Mucosa of rectum (tissue), 2 donors: ENCODE measurements around the gene E2F2.

ENCODE experiments used
- H3K27ac ChIP-seq, 2 donors: one replicate each; pipeline ENCODE4 v1.7.0; 2013; ENCODE audit warnings: inconsistent platforms in 2 of 2, low read depth in 2 of 2, low read length in 2 of 2
- H3K27me3 ChIP-seq, 2 donors: one replicate each; pipeline ENCODE4 v1.7.0; 2013; ENCODE audit warnings: low read length in 2 of 2; ENCODE audit not compliant: control insufficient read depth in 2 of 2, insufficient read depth in 2 of 2
- H3K36me3 ChIP-seq, 2 donors: one replicate each; pipeline ENCODE4 v1.7.0; 2013; ENCODE audit warnings: low read length in 2 of 2; ENCODE audit not compliant: control insufficient read depth in 2 of 2, insufficient read depth in 2 of 2
- H3K4me1 ChIP-seq, 2 donors: one replicate each; pipeline ENCODE4 v1.7.0; 2013; ENCODE audit warnings: low read length in 2 of 2, mild to moderate bottlenecking in 1 of 2; ENCODE audit not compliant: control insufficient read depth in 2 of 2, insufficient read depth in 2 of 2
- H3K4me3 ChIP-seq, 2 donors: one replicate each; pipeline ENCODE4 v1.7.0; 2013; ENCODE audit warnings: low read length in 2 of 2
- H3K9ac ChIP-seq, 2 donors: one replicate each; pipeline ENCODE4 v1.7.0; 2013; ENCODE audit warnings: low read length in 2 of 2, low read depth in 1 of 2, mild to moderate bottlenecking in 1 of 2
- H3K9me3 ChIP-seq, 2 donors: one replicate each; pipeline ENCODE4 v1.7.0; 2013; ENCODE audit warnings: low read length in 2 of 2; ENCODE audit not compliant: control insufficient read depth in 2 of 2
- donor health status: healthy.
- donor health status: Normal muscosa, but diverticular disease.

Gene E2F2

DNA sequence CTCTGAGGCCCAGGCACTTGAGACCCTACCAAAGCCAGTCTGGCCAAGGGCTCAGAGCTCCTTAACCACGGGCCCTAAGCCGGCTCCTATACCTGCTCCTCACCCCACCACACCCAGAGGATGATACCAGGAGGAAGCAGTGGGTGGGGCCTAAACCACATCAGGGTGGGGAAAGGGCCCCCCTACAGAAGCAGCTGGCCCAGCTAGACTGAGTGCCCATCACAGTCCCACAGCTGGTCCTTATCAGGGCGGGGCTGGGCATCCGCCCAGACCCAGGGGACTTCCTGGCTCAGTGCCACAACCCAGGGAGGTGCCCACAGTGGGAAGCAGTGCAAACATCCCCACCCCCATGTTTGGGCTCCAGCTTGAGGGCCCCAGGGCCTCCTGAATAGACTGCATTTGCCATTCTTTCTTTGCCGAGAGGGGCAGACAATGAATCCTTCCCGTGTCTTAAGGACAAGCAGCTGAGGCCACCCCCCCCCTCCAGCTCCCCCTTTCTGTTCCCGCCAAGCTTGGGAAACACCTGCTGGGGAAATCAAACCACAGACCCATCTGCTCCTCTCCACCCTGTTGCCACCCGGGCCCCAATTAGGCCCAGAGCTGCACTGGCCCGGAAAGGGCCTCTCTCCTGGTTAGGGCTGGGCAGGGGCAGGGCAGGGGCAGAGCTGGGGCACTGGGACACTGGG is 6.2 kb downstream of the E2F2 start:
- Histone ChIP-seq H3K27me3 (no peaks in the 10 kb centered on the region), H3K4me3 (peak overlapping the region in 1 of 2 donors; percentile 56), H3K36me3 (peaks cover 0 to 8% of the 10 kb centered on the region in 2 donors), H3K27ac (peak overlapping the region; percentile 97), H3K4me1 (peaks cover 59 to 64% of the 10 kb centered on the region in 2 donors), H3K9ac (peak overlapping the region; percentile 51 to 79), H3K9me3 (no peaks in the 10 kb centered on the region)

DNA sequence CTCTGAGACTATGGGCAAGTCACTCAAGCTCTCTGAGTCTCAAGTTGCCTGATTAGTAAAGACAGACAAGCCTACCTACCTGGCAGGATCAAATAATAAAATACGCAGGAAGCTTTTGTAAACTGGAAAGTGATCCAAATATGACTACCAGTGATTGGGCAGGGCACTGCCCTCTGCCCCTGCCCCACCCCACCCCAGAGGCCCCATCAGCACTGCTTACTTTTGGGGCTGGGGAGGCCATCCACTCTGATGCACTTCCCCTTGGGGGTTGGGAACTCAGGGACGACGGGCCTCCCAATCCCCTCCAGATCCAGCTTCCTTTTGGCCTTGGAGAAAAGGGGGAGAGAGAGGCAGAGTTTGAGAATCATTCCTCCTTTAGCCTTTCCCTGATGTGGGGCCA is 6.9 kb downstream of the E2F2 start:
- H3K36me3 ChIP-seq: peaks cover 0 to 8% of the 10 kb centered on the region in 2 donors
- H3K27ac ChIP-seq: peak overlapping the region; percentile 97
- peaks cover 52 to 58% of the 10 kb centered on the region in 2 donors for H3K4me1 ChIP-seq
- H3K9ac ChIP-seq: peak overlapping the region; percentile 56 to 75
- no peaks in the 10 kb centered on the region for H3K27me3 ChIP-seq
- peak overlapping the region in 1 of 2 donors; percentile 56 for H3K4me3 ChIP-seq
- H3K9me3 ChIP-seq: no peaks in the 10 kb centered on the region

DNA sequence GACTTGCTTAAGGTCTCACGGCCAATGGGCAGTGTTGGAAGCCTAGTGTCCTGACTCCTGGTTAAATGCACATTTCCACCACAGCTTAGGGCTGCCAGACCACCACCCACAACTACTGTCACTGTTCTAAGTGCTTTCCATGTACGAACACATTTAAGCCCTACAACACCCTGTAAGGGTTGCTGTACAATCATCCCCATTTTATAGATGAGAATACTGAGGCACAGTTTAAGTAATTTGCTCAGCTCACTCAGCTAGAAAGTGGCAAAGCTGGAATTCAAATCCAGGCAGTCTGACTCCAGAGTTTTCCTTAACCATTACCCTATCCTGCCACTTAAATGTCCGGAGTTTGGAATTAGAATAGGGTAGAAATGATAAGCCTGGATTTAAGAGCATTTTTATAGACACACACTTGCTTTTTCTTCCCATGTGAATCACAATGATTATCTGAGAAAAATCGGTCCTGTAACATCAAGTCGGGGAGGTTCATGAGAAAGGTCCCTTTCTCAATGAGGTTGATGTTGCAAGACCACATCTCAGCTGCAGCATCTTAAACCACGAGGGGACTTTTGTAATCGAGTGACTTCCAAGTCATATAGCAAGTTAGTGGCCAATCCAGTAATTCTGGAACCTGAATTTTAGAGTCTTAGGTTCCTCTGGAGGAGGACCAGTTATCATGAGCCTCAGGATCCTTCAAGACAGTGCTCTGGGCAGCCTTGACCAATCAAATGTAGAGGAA is 8.6 kb downstream of the E2F2 start:
- no peaks in the 10 kb centered on the region for H3K9me3 ChIP-seq
- H3K27me3 ChIP-seq: no peaks in the 10 kb centered on the region
- H3K36me3 ChIP-seq: peaks cover 5 to 16% of the 10 kb centered on the region in 2 donors
- no peak overlapping the region for H3K4me3 ChIP-seq
- H3K4me1 ChIP-seq: peaks cover 36 to 40% of the 10 kb centered on the region in 2 donors
- no peak overlapping the region for H3K27ac ChIP-seq
- H3K9ac ChIP-seq: no peak overlapping the region

DNA sequence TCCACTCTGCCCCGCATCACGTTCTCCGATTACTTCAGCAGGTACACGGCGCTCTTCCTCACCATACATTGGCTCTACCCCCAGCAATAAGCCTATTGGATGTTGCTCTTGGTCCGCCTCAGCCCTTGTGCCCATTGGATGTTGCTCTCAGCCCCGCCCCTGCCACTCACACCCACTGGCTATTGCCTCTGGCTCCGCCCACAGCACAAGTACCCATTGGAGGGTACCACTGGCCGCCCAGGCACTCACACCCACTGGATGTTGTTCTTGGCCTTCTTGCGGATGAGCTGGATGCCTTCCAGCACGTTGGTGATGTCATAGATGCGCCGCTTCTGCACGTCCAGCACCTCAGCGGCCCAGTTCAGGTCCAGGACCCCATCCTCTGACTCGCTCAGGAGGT is 9.4 kb downstream of the E2F2 start:
- H3K27ac ChIP-seq: no peak overlapping the region
- H3K36me3 ChIP-seq: peaks cover 5 to 19% of the 10 kb centered on the region in 2 donors
- H3K4me3 ChIP-seq: no peak overlapping the region
- H3K4me1 ChIP-seq: peaks cover 28 to 32% of the 10 kb centered on the region in 2 donors
- no peaks in the 10 kb centered on the region for H3K27me3 ChIP-seq
- no peak overlapping the region for H3K9ac ChIP-seq
- no peaks in the 10 kb centered on the region for H3K9me3 ChIP-seq

DNA sequence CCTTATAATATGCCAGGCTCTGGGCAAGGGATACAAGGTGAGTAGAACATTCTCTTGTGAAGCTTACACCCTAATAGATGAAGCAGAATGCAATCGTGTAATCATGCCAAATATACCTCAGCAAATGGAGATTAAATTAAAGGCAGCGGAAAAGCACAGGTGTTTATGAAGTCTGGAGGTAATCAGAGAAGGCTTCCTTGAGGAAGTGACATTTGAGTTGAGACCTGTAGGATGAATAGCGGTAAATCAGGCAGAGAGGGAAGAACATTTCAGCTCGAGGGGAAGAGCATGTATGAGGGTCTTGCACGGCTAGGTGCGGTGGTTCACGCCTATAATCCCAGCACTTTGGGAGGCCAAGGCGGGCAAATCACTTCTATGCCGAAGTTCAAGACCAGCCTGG is 13.5 kb downstream of the E2F2 start:
- Histone ChIP-seq H3K36me3 (peaks cover 15 to 36% of the 10 kb centered on the region in 2 donors), H3K27ac (no peak overlapping the region), H3K9ac (no peak overlapping the region), H3K9me3 (no peaks in the 10 kb centered on the region), H3K4me1 (peaks cover 0 to under 1% of the 10 kb centered on the region in 2 donors), H3K4me3 (no peak overlapping the region), H3K27me3 (no peaks in the 10 kb centered on the region)

DNA sequence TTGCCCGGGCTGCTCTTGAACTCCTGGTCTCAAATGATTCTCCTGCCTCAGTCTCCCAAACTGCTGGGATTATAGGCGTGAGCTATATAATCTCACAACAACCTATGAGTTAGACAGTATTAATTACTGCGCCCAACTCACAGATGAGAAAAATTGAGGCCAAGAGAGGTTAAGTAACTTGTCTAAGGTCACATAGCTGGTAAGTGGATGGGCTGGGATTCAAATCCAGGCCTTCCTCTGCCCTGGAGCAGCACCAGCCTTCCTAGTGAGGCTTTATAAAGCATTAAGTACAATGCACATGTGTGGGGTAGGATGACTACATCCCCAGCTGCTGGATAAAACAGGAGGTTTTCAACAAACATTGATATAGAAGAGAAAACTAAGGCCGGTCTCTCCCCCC is 15.1 kb downstream of the E2F2 start:
- Histone ChIP-seq H3K9me3 (no peaks in the 10 kb centered on the region), H3K27ac (no peak overlapping the region), H3K4me1 (no peaks in the 10 kb centered on the region), H3K27me3 (no peaks in the 10 kb centered on the region), H3K36me3 (peaks cover 15 to 42% of the 10 kb centered on the region in 2 donors), H3K4me3 (no peak overlapping the region), H3K9ac (no peak overlapping the region)

DNA sequence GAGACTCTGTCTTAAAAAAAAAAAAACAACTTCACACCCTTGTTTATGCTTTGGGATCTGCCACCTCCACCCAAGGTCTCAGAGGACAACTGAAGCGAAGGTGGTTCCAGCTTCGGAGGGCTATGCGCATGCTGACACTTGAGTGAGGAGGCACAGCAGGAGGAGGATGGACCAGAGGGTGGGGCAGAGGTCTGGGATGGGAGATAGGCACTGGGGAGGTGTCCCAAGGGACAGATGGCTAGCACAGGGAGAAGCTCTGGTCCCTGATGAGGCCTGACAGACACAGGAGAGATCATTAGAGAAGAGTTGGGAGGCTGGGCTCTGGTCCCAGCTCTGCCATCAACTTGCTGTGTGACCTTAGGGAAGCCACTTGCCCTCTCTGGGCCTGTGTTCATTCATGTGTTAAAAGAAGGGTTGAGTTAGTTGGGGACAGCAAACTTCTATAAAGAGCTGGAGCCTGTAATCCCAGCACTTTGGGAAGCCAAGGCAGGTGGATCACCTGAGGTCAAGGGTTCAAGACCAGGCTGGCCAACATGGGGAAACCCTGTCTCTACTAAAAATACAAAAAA is 16.8 kb downstream of the E2F2 start:
- Histone ChIP-seq H3K36me3 (peaks cover 23 to 48% of the 10 kb centered on the region in 2 donors), H3K9me3 (no peaks in the 10 kb centered on the region)

DNA sequence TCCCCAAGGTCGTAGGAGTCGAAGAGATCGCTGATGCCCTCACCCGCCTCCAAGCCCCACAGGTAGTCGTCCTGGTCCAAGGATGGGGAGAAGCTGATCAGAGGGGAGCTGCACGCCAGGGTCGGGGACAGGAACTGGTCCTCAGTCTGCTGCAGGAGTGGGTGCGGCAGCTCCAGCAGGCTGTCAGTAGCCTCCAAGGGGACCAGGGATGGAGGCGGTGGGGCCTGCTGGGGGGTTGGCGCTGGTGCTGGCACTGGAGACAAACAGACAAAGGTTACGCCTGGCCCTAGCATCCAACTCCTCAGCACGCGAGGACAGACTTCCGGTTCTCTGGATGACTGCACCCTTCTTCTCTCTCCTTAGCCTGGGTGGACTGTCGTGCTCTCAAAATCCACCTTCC is 21.1 kb downstream of the E2F2 start:
- no peak overlapping the region for H3K4me3 ChIP-seq
- no peaks in the 10 kb centered on the region for H3K9me3 ChIP-seq
- H3K27ac ChIP-seq: no peak overlapping the region
- H3K36me3 ChIP-seq: peaks cover 11 to 33% of the 10 kb centered on the region in 2 donors
- no peaks in the 10 kb centered on the region for H3K4me1 ChIP-seq
- no peak overlapping the region for H3K9ac ChIP-seq
- no peaks in the 10 kb centered on the region for H3K27me3 ChIP-seq

More for the DNA sequence above, 16.8 kb downstream of the E2F2 start:
- Histone ChIP-seq H3K27me3 (no peaks in the 10 kb centered on the region), H3K9ac (no peak overlapping the region), H3K27ac (no peak overlapping the region), H3K4me3 (no peak overlapping the region), H3K4me1 (no peaks in the 10 kb centered on the region)

DNA sequence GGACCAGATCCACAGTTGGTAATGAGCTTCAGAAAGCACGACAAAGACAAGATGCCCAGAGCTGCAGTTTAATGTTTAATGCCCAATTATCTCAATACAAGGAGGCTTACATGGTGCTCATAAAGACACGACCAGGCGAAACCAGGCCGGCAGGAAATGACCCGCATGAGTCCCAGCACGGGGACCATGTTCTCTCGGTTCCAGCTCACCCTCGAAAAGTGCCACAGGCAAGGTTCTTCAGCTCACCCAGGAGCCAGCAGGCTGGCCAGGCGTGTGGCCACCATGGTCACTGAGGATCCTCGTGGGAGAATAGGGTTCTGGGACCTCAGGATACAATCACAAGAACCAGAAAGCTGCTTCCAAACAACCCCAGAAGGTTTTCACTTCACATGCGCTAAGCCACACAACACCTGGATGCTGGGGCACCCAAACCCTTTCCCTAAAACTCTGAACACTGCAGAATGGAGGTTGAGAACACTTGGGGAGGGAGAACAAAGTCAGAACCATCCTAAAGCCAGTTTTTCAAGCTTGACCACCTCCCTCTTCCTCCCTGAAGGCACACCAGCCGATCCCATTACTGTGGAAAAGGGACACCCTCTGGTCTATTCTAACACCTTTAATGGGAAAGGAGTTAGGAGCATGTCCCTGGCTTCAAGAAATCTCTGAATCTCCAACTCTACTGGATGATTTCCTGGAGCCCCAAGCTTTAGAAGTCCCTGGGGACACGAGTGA is 24.5 kb downstream of the E2F2 start:
- H3K27me3 ChIP-seq: no peaks in the 10 kb centered on the region
- H3K9me3 ChIP-seq: no peaks in the 10 kb centered on the region
- H3K4me1 ChIP-seq: no peaks in the 10 kb centered on the region
- H3K9ac ChIP-seq: no peak overlapping the region
- no peak overlapping the region for H3K4me3 ChIP-seq
- no peak overlapping the region for H3K27ac ChIP-seq
- peaks cover 9 to 24% of the 10 kb centered on the region in 2 donors for H3K36me3 ChIP-seq
